ENCODE measurements around the gene RNU1-2. TPM values are rescaled to one million over a fixed set of nuclear protein-coding genes. Genes with fewer than 3 reads are reported as not detected.

RNU1-2 gene
- total RNA-seq, 1 experiment from 2014 or later, result 2,051 TPM

GRCh38 chr1:16925635-16926490 lies 30.1 kb downstream of the RNU1-2 start:
- Histone ChIP-seq H3K56ac (ENCODE audit: insufficient read length, low read depth, low read length) (no peak overlapping the region), H4K91ac (ENCODE audit: insufficient read length, low read depth, low read length) (no peak overlapping the region), H2AK5ac (ENCODE audit: insufficient read length, low read length) (no peak overlapping the region), H3K4me2 (ENCODE audit: insufficient read depth, insufficient read length, low read length) (no peak overlapping the region), H2BK120ac (ENCODE audit: low read depth, low read length, poor library complexity, severe bottlenecking) (no peak overlapping the region), H3K18ac (ENCODE audit: insufficient read length, low read depth, low read length) (no peak overlapping the region), H4K5ac (ENCODE audit: insufficient read length, low read depth, low read length) (no peak overlapping the region), H4K20me1 (ENCODE audit: control insufficient read depth, insufficient read depth, insufficient read length) (no peaks in the 10 kb centered on the region), H3K9me3 (ENCODE audit: control insufficient read depth, low read depth, low read length) (no peaks in the 10 kb centered on the region), H3K27me3 (ENCODE audit: insufficient read depth, low read length) (no peaks in the 10 kb centered on the region), H3K27ac (ENCODE audit: insufficient read length, low read depth, low read length) (no peak overlapping the region), H3K4ac (ENCODE audit: low read depth, low read length) (no peak overlapping the region), H3T11ph (ENCODE audit: low read length) (no peak overlapping the region), H3K4me1 (ENCODE audit: insufficient read depth, low read length) (no peaks in the 10 kb centered on the region), H2BK12ac (ENCODE audit: insufficient read length, low read depth, low read length) (no peak overlapping the region), H3K9ac (ENCODE audit: extremely low read depth, insufficient read length, low read length) (no peak overlapping the region), H2BK15ac (ENCODE audit: low read depth, low read length) (no peak overlapping the region), H3K23me2 (ENCODE audit: insufficient read length, low read depth, low read length, poor library complexity, severe bottlenecking) (peaks cover 5% of the 10 kb centered on the region), H2BK5ac (ENCODE audit: insufficient read length, low read length) (no peak overlapping the region), H2BK20ac (ENCODE audit: low read depth, low read length, poor library complexity, severe bottlenecking) (no peak overlapping the region), H2AFZ (ENCODE audit: low read length) (no peak overlapping the region), H3K79me1 (ENCODE audit: insufficient read depth, low read depth, low read length, poor library complexity, severe bottlenecking) (no peaks in the 10 kb centered on the region), H4K8ac (replicated peaks; ENCODE audit: insufficient read length, low read depth, low read length) (no peak overlapping the region), H3K79me2 (ENCODE audit: insufficient read depth, low read length) (peaks cover 6% of the 10 kb centered on the region; the same call in 1 of the 2 replicates), H3K23ac (ENCODE audit: insufficient read length, low read depth, low read length) (no peak overlapping the region), H3K14ac (ENCODE audit: insufficient read depth, low read length) (no peak overlapping the region)
- H3K9me3 Mint-ChIP-seq, result no peaks in the 10 kb centered on the region
- peaks cover 5 to 14% (median 6%) of the 10 kb centered on the region in 3 experiments; a peak in 6 of 7 replicates for H3K36me3 Mint-ChIP-seq (ENCODE audit: insufficient read depth in 1 of 3, low read depth in 3 of 3)
- peak overlapping the region; percentile 16 to 89 (median 53); a peak in 3 of 7 replicates for H3K27ac Mint-ChIP-seq
- H3K27me3 Mint-ChIP-seq (ENCODE audit: low read depth), result no peaks in the 10 kb centered on the region
- no CpG with 5 or more reads among the region's 13 CpGs for WGBS (ENCODE audit: extremely low coverage, insufficient read length, low lambda C conversion rate)
- peak overlapping the region in 1 of 2 experiments; percentile 57; a peak in 1 of 5 replicates for H3K4me3 Mint-ChIP-seq
- TF ChIP-seq CTCF (conservative IDR thresholded peaks at IDR 0.05), result no peak
- peak; percentile 22 for DNase-seq
- H3K4me1 Mint-ChIP-seq, result peaks cover 30 to 53% of the 10 kb centered on the region in 2 experiments
